Measurements from ENCODE around the gene PRKCH. TPM values are rescaled to one million over a fixed set of nuclear protein-coding genes. Genes with fewer than 3 reads are reported as not detected.

PRKCH gene
- total and polyA plus RNA-seq, 2 of the 13 experiments (the other 11 are each of a cell fraction or from before 2014, with no cell fraction given): 0.48 to 1.3 TPM

GRCh38 chr14:61325166-61325565 lies 3.8 kb downstream of the PRKCH start:
- H3K9ac ChIP-seq (ENCODE audit: insufficient read depth, low read depth, low read length): no peak overlapping the region
- 93% methylated on average over 1 of the region's 1 CpG for WGBS (ENCODE audit: low lambda C conversion rate)
- peaks cover 0 to 17% of the 10 kb centered on the region in 2 experiments; a peak in 1 of 5 replicates for H3K27me3 ChIP-seq (ENCODE audit: control insufficient read depth in 1 of 2, insufficient read depth in 2 of 2, low read length in 2 of 2)
- in situ Hi-C loops (cut with HindIII; ENCODE audit: extremely low pct_ligation_motif_present, low pct_unique_long_range_greater_than_20kb) (no loop called here), intact Hi-C loops (cut with micrococcal nuclease; ENCODE audit: unreplicated experiment) (no loop called here)
- no peak overlapping the region for H2AFZ ChIP-seq (ENCODE audit: low read length)
- H3K79me2 ChIP-seq (ENCODE audit: insufficient read depth, low read length): no peaks in the 10 kb centered on the region
- H3K27ac ChIP-seq (ENCODE audit: extremely low read length, insufficient read depth, low read length): no peak overlapping the region
- no peak overlapping the region for H3K4me2 ChIP-seq (ENCODE audit: low read depth, low read length)
- no peak overlapping the region for H3K4me3 ChIP-seq (replicated peaks in 1 of 3; ENCODE audit: insufficient read depth in 1 of 3, low read depth in 2 of 3, low read length in 3 of 3)
- H4K20me1 ChIP-seq (ENCODE audit: insufficient read depth, low read length): no peaks in the 10 kb centered on the region
- DNase-seq (ENCODE audit: low spot score) (no peak), FAIRE-seq (no peak), ATAC-seq (no peak)
- BruUV-seq (replicated peaks): no TSS peak
- no peaks in the 10 kb centered on the region for H3K36me3 ChIP-seq (replicated peaks in 1 of 2; ENCODE audit: control insufficient read depth in 1 of 2, insufficient read depth in 2 of 2, low read length in 2 of 2)
- no peaks in the 10 kb centered on the region for H3K9me3 ChIP-seq (ENCODE audit: low read length)
- no peaks in the 10 kb centered on the region for H3K4me1 ChIP-seq (ENCODE audit: insufficient read depth, low read length)
- CTCF ChIA-PET (ENCODE audit: low intra/inter-chr PET ratio, low total read pairs): no interaction called here
- POLR2A ChIA-PET: no interaction called here
- TF ChIP-seq ZNF646 (CRISPR knock-in tag; IDR thresholded peaks at IDR 0.05) (no peak), ZNF687 (CRISPR knock-in tag; IDR thresholded peaks at IDR 0.05) (no peak), ZNF235 (CRISPR knock-in tag; IDR thresholded peaks at IDR 0.05; ENCODE audit: borderline replicate concordance) (no peak), ZBED4 (CRISPR knock-in tag; IDR thresholded peaks at IDR 0.05; ENCODE audit: borderline replicate concordance) (no peak), ZBTB37 (CRISPR knock-in tag; IDR thresholded peaks at IDR 0.05) (no peak), IRX3 (CRISPR knock-in tag; IDR thresholded peaks at IDR 0.05; ENCODE audit: borderline replicate concordance, low read depth) (no peak), KDM3A (CRISPR knock-in tag; IDR thresholded peaks at IDR 0.05; ENCODE audit: low read depth) (no peak)
